Measurements from ENCODE around the gene NFIX. TPM values are rescaled to one million over a fixed set of nuclear protein-coding genes. Genes with fewer than 3 reads are reported as not detected.

The NFIX gene
- total and polyA plus RNA-seq, 9 of the 15 experiments (the other 6 are each of a cell fraction or from before 2014, with no cell fraction given): 0.28 to 26.8 (median 5.4) TPM

GRCh38 chr19:12983542-12984142 lies 11.6 kb upstream of the NFIX start (continued):
- TF ChIP-seq CREB1 (IDR thresholded peaks at IDR 0.05): peak; percentile 31; the same call in 1 of the 2 replicates
- peak; percentile 67 for TF ChIP-seq CREB1 (CRISPR knock-in tag; IDR thresholded peaks at IDR 0.05)
- TF ChIP-seq HOXB6 (CRISPR knock-in tag; IDR thresholded peaks at IDR 0.05; ENCODE audit: borderline replicate concordance): no peak
- no peak for TF ChIP-seq RFX1 (IDR thresholded peaks at IDR 0.05)
- TF ChIP-seq ZC3H8 (IDR thresholded peaks at IDR 0.05): no peak
- no peak for TF ChIP-seq ZNF655 (CRISPR knock-in tag; IDR thresholded peaks at IDR 0.05)
- TF ChIP-seq PML (IDR thresholded peaks at IDR 0.05; ENCODE audit: low read length): no peak
- peak in 1 of 2 experiments; percentile 58; a peak in 1 of 4 replicates for TF ChIP-seq RCOR1 (IDR thresholded peaks at IDR 0.05; ENCODE audit: borderline replicate concordance in 1 of 2, low read depth in 2 of 2, low read length in 2 of 2)
- TF ChIP-seq IRF9 (tag; IDR thresholded peaks at IDR 0.05): no peak
- 0 out of 2 replicates have a peak, but pooled peaks have one; percentile 13 for TF ChIP-seq ZNF384 (IDR thresholded peaks at IDR 0.05; ENCODE audit: low read depth, low read length)
- no peak for TF ChIP-seq AFF1 (IDR thresholded peaks at IDR 0.05; ENCODE audit: low read depth in 1 of 2, partially characterized antibody in 2 of 2)
- no peak for TF ChIP-seq MXI1 (IDR thresholded peaks at IDR 0.05; ENCODE audit: low read depth, low read length)
- TF ChIP-seq ZNF518B (CRISPR knock-in tag; IDR thresholded peaks at IDR 0.05): no peak
- peak; percentile 83 to 89 for TF ChIP-seq MAZ (CRISPR knock-in tag; conservative IDR thresholded peaks at IDR 0.05 in 1 of 2, IDR thresholded peaks at IDR 0.05 in 1 of 2)
- no peak for TF ChIP-seq MCM2 (IDR thresholded peaks at IDR 0.05; ENCODE audit: low read depth)
- no peak for TF ChIP-seq ZNF239 (CRISPR knock-in tag; IDR thresholded peaks at IDR 0.05)
- TF ChIP-seq ZNF354B (CRISPR knock-in tag; IDR thresholded peaks at IDR 0.05): no peak
- peak; percentile 69 for TF ChIP-seq JUND (IDR thresholded peaks at IDR 0.05; ENCODE audit: borderline replicate concordance, low read depth, low read length)
- peak; percentile 33; the same call in 2 of the 3 replicates for TF ChIP-seq JUND (tag; IDR thresholded peaks at IDR 0.05; ENCODE audit: borderline replicate concordance, low read depth, low read length)
